Suppressor macrophage (primary cell): ENCODE results near the gene ANKRD44.

Source experiments
- DNase-seq, 4 experiments: peaks; one replicate each; pipeline ENCODE4 v3.0.0-alpha.2; 2020 to 2022

ANKRD44 gene

DNA sequence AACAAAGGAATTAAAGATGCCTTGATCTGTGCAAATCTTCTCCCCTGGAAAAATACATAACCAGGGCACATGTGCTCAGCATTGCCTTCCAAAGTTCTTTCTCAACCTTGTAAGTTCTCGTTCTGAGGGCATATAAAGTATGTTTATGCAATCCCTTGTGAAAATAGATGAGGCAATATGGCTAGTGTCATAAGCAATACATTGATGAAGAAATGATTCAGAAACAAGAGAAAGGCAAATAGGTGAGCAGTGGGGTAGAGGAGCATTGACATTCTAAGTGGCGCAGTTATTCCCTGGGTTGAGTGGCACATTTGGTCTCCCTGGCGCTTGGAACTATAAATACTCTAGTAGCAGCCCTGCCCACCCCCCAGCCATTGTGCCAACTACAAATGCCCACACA lies 326.6 kb downstream of the ANKRD44 start:
- peak; percentile 30 to 81 (median 68) for DNase-seq

DNA sequence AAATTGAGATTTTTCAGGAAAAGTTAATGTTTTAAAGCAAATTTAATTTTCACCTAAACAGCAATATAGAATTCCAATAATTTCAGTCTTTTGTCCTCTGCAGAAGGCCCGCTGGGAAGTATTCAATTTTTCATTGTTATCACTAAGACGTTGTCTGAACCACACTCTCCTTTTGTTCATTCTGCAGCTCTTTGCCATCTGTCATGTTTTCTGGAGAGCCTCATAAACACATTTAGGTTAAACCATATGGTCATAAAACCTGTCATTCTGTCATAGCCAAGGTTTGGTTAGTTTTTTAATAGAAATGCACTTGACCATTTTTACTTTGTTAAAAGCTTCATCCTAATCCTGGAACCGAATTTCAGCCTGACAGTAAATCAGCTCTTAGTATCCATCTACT lies 330.1 kb downstream of the ANKRD44 start:
- no peak for DNase-seq

GRCh38 chr2:196980001-196980400 lies 330.6 kb downstream of the ANKRD44 start:
- no peak for DNase-seq

- DNase-seq, result no peak
Measured at GRCh38 chr2:196977507-196977906, 333.1 kb downstream of the ANKRD44 start.

DNA sequence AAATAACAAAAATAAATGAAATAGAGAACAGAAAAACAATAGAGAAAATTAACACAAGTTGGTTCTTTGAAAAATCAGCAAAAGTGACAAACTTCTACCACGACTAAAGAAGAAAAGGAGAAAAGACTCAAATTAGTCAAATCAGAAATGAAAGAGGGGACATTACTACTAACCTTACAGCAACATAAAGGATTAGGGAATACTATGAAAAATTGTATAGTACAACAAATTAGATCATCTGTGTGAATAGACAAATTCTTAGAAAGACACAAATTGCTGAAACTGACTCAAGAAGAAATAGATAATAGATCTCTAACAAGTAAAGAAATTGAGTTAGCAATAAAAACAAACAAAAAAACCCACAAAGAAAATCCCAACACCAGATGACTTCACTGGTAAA lies 335.6 kb downstream of the ANKRD44 start:
- DNase-seq, result no peak

DNA sequence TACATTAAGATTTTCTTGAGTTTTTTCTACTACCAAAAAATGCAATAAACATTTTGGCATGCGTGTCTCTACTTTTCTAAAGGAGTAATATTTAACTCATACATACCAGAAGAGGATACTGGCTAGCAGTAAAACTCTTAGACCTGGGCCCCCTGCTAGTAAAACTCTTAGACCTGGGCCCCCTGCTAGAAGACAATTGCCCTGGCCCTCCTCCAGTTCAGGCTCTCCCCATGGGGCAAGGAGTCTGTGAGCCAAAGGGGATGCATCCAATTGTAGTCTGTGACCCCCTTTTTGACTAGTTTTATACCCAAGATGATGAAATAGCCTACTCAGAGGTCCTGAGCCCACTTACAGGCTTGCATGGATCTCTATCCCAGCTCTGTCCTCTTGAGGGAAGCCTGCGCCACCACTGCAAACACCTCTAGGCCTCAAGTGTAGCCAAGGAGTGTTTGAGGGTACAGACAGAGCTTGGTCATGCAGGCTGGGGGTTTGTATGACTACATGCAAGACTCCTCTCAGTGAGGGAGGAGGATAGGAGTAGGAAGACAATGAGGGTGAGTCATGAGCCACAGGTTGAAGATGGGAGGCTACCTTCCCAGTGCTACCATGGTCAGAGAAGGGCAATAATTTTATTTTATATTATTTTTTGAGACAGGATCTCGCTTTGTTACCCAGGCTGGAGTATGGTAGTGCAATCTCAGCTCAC lies 338.9 kb downstream of the ANKRD44 start:
- DNase-seq, result no peak

- DNase-seq, result no peak
Measured at GRCh38 chr2:196970099-196970498, 340.5 kb downstream of the ANKRD44 start.

DNA sequence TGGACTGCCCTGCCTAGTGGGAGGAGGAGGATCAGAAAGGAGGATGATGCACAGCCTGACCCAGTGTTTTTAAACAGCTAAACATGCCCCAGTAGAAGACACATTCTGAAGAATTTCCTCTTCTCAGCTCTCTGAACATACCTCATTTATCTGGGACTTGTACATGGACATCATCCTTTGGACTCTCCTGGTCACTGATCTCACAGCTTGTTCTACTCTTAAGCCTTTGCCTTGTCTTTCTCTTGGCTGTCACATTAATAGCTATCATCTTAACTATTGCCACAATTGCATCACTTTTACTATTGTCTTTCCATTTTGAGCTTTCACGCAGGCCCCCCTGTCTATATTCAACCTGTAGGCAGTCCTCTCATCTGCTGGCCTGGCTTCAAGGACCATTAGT lies 342.1 kb downstream of the ANKRD44 start:
- no peak for DNase-seq

DNA sequence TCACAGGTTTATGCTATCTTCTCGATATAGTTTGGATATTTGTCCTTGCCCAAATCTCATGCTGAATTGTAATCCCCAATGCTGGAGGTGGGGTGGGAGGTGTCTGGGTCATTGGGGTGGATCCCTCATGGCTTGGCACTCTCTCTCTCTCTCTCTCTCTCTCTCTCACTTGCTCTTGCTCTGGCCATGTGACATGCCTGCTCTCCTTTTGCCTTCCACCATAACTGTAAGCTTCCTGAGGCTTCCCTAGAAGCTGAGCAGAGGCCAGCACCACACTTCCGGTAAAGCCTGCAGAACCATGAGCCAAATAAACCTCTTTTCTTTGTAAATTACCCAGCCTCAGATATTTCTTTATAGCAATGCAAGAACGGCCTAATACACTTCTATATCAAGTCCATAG lies 342.8 kb downstream of the ANKRD44 start:
- DNase-seq, result no peak

DNA sequence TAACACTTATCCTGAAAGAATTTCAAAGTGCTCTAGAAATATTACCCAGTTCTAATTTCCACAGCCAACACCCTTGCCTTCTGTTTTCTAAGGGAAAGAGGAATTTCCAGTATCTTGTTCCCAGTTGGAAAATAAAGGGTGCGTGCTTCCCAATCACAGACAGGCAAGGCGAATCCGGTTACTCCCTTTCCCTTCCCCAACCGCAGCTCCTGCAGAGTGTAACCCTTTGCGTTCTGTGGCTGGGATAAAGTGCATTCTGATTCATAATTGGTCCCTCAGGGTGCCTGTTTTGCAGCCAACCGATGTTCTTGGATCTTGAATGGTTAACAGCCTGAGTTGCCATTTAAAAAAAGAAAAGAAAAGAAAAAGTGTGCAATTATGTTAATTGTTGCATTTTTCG lies 343.5 kb downstream of the ANKRD44 start:
- no peak for DNase-seq

- no peak for DNase-seq
Measured at GRCh38 chr2:196966061-196966460, 344.5 kb downstream of the ANKRD44 start.

DNA sequence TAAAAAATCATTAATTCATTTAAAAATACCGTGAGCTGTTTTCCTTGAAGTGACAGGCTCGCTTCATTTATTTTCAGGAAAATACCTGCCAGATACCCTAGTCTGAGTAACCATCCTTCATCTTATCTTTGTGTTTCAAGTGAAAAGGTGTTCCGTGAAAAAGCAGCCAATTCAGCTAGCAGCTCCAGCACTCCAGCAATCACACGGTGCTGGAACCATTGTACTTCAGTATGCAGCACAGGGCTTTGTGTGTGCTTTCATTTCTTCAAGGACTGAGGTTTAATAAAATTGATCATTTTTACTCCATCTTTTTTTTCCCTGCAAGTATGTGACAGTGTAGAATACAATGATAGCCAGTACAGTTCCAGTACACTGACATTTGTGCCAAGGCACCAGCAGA lies 344.9 kb downstream of the ANKRD44 start:
- DNase-seq, result no peak

GRCh38 chr2:196963961-196964360 lies 346.6 kb downstream of the ANKRD44 start:
- no peak for DNase-seq

DNA sequence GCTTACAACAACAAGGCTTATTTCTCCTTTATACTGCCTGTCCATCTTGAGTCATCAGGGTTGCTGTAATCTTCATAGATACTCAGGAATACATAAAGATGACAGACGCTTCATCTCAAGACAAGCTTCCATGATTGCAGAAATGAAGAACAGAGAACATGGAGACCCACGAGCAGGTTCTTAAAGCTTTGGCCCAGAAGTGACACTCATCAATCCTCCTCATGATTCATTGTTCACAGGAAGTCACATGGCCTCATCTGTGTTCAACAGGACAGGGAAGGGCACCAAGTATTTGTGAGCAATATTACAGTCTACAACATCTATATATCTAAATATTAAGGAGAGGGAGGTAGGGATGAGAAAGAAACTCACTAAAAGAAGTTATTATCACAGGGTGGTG lies 347.5 kb downstream of the ANKRD44 start:
- DNase-seq, result peak; percentile 25 to 60 (median 40)

GRCh38 chr2:196962325-196962724 lies 348.3 kb downstream of the ANKRD44 start:
- no peak for DNase-seq

GRCh38 chr2:196961889-196962288 lies 348.7 kb downstream of the ANKRD44 start:
- no peak for DNase-seq

GRCh38 chr2:196959734-196960338 lies 350.7 kb downstream of the ANKRD44 start:
- DNase-seq, result peak in 2 of 4 experiments; percentile 44 to 49

GRCh38 chr2:196959281-196959680 lies 351.3 kb downstream of the ANKRD44 start:
- DNase-seq, result no peak

GRCh38 chr2:196957881-196958525 lies 352.6 kb downstream of the ANKRD44 start:
- no peak for DNase-seq

DNA sequence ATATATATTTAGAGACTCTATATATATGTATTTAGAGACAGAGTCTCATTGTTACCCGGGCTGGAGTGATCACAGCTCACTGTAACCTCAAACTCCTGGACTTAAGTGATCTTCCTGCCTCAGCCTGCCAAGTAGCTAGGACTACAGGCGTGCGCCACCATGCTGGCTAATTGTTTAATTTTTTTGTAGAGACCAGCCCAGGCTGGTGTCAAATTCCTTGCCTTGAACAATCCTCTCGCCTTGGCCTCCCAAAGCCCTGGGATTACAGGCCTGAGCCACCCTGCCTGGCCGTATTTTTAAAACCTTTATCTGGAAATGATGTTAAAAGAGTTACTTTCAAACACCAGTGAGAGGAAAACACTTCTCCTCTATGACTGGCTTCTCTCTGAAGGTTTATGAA lies 353.1 kb downstream of the ANKRD44 start:
- no peak for DNase-seq

DNA sequence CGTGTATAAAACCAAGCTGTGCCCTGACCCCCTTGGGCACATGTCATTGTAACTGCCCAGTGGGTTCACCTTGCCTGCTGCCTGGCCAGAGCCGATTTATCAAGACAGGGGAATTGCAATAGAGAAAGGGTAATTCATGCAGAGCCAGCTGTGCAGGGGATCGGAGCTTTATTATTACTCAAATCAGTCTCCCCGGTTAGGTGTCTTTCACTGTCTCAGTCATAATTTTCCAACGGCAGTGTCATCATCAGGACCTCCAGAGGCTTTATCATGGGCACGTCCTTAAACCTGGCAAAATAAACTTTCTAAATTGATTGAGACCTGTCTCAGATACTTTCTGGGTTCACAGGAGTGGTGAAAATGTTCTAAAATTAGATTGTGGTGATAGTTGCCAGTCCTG lies 354.5 kb downstream of the ANKRD44 start:
- no peak for DNase-seq

- DNase-seq, result no peak
Measured at GRCh38 chr2:196955036-196955435, 355.5 kb downstream of the ANKRD44 start.

- DNase-seq, result no peak
Measured at GRCh38 chr2:196954001-196954400, 356.6 kb downstream of the ANKRD44 start.

GRCh38 chr2:196952936-196953335 lies 357.6 kb downstream of the ANKRD44 start:
- DNase-seq, result peak; percentile 53 to 79 (median 68)
